GM18951 (cell line): ENCODE measurements around the gene CLDN15.
"Not testable (repeated sequence)": the region's sequence is repeated elsewhere in the genome, so short reads cannot be mapped to it uniquely, and the experiment has no call there.

Experiments
- POLR2A ChIP-seq: IDR thresholded peaks from 4 replicates; pipeline ENCODE4 v1.6.1; 2011; ENCODE audit warnings: mild to moderate bottlenecking; ENCODE audit not compliant: insufficient read length, insufficient read depth; ENCODE audit errors: extremely low read depth
- in situ Hi-C: fragments of 300-500 bp; cut with MboI; formaldehyde crosslinking; loops from one replicate; pipeline ENCODE4 v1.12.0; 2022; ENCODE audit warnings: low sequenced_read_pairs, mixed read lengths, inconsistent platforms; ENCODE audit not compliant: unreplicated experiment

CLDN15 gene

GRCh38 chr7:101218236-101219125 is 19.1 kb downstream of the CLDN15 start:
- no peak for TF ChIP-seq POLR2A
- in situ Hi-C loops, result no loop called here

GRCh38 chr7:101217388-101218235 is 20.0 kb downstream of the CLDN15 start, which contains the start of the genes PLOD3 and ZNHIT1:
Gene PLOD3 (minus strand): TSS chr7:101217581. CDS start chr7:101217274, 307 bp downstream.
Gene ZNHIT1 (plus strand): TSS chr7:101218165. CDS start chr7:101218196, 31 bp downstream.
- peak; percentile 55 for TF ChIP-seq POLR2A
- in situ Hi-C loops, result no loop called here

GRCh38 chr7:101216860-101217387 is 20.7 kb downstream of the CLDN15 start:
- no peak for TF ChIP-seq POLR2A
- in situ Hi-C loops, result no loop called here

GRCh38 chr7:101216001-101216859 is 21.4 kb downstream of the CLDN15 start:
- in situ Hi-C loops, result no loop called here

GRCh38 chr7:101212014-101212413 is 25.6 kb downstream of the CLDN15 start:
- TF ChIP-seq POLR2A, result no peak
- in situ Hi-C loops, result no loop called here

More at GRCh38 chr7:101216001-101216859, 21.4 kb downstream of the CLDN15 start:
- TF ChIP-seq POLR2A, result no peak

GRCh38 chr7:101211501-101211900 is 26.1 kb downstream of the CLDN15 start:
- in situ Hi-C loops, result no loop called here
- TF ChIP-seq POLR2A, result no peak

GRCh38 chr7:101210143-101210542 is 27.5 kb downstream of the CLDN15 start:
- in situ Hi-C loops, result no loop called here
- no peak for TF ChIP-seq POLR2A

- in situ Hi-C loops, result no loop called here
- no peak for TF ChIP-seq POLR2A
Observed at GRCh38 chr7:101208794-101209193, 28.8 kb downstream of the CLDN15 start.

- no peak for TF ChIP-seq POLR2A
- in situ Hi-C loops, result no loop called here
Observed at GRCh38 chr7:101207459-101207858, 30.1 kb downstream of the CLDN15 start.

GRCh38 chr7:101206665-101207042 is 30.9 kb downstream of the CLDN15 start:
- no peak for TF ChIP-seq POLR2A
- in situ Hi-C loops, result no loop called here

GRCh38 chr7:101205901-101206664 is 31.5 kb downstream of the CLDN15 start:
- in situ Hi-C loops, result no loop called here
- no peak for TF ChIP-seq POLR2A

- in situ Hi-C loops, result not testable (repeated sequence)
Observed at GRCh38 chr7:101203740-101204738, 33.6 kb downstream of the CLDN15 start.
